Esophagus squamous epithelium (tissue), 5 donors: ENCODE measurements around the gene GRK5. TPM values are rescaled to one million over a fixed set of nuclear protein-coding genes. Genes with fewer than 3 reads are reported as not detected.

Experiments
- DNase-seq: peaks from one replicate; lab custom pipeline; 2025; lab: John Stamatoyannopoulos, UW
- H3K27ac ChIP-seq, 4 donors: fragments of 200-600 bp; sonication (generic); one replicate each; pipeline ENCODE4 v1.5.1; 2016 to 2019; ENCODE audit warnings: mild to moderate bottlenecking in 1 of 4
- H3K27me3 ChIP-seq, 4 donors: fragments of 200-600 bp; sonication (generic); 1 replicate in 3 of 4; 2 replicates in 1 of 4; pipeline versions ENCODE4 v1.5.1 to v1.6.0; 2017 to 2021; ENCODE audit warnings: antibody characterized with exemption in 1 of 4
- H3K36me3 ChIP-seq, 3 donors: fragments of 200-600 bp; sonication (generic); one replicate each; pipeline ENCODE4 v1.5.1; 2016 to 2019
- H3K4me1 ChIP-seq, 3 donors: fragments of 200-600 bp; sonication (generic); one replicate each; pipeline ENCODE4 v1.5.1; 2017 to 2019
- H3K4me3 ChIP-seq, 4 donors: fragments of 200-600 bp; sonication (generic); 1 replicate in 3 of 4; 2 replicates in 1 of 4; pipeline ENCODE4 v1.5.1; 2016 to 2019; ENCODE audit warnings: mild to moderate bottlenecking in 2 of 4, moderate library complexity in 1 of 4
- H3K9me3 ChIP-seq, 3 donors: fragments of 200-600 bp; sonication (generic); one replicate each; pipeline ENCODE4 v1.5.1; 2016 to 2019
- POLR2A ChIP-seq, 4 donors: fragments of 450-650 bp; IDR thresholded peaks; one replicate each; pipeline ENCODE4 v1.6.1; 2017; ENCODE audit warnings: antibody characterized with exemption in 4 of 4, mild to moderate bottlenecking in 4 of 4, moderate library complexity in 3 of 4
- WGBS, 2 donors: methylation state at CpG; one replicate each; pipeline ENCODE4 v1.1.5; 2018; 5-methylcytosine and 5-hydroxymethylcytosine counted together
- intact Hi-C: fragments of 100-400 bp; cut with DNase I; formaldehyde crosslinking; loops from one replicate; pipeline ENCODE4 v1.15.0; 2022
- total RNA-seq, 4 donors: library from RNA; depleted of rRNA; stranded (reverse); fragments of >200 nt; gene quantifications; one replicate each; pipeline ENCODE4 v1.1.0, GENCODE V29; 2016
- TF ChIP-seq, protein P1 (sequence below), 6 experiments: fragments of 450-650 bp in 4 of 6; fragments of 200-600 bp in 2 of 6; sonication (generic) in 2 of 6; IDR thresholded peaks; one replicate each; pipeline ENCODE4 v1.5.1; 2016 to 2019; ENCODE audit warnings: antibody characterized with exemption in 6 of 6, mild to moderate bottlenecking in 4 of 6, moderate library complexity in 4 of 6
- donor health status: DM: yes; HTN: yes; CAD: no.

Gene GRK5
- total RNA-seq, 4 donors from 2014 or later = 2.4 to 18.9 (median 6.3) TPM

DNA sequence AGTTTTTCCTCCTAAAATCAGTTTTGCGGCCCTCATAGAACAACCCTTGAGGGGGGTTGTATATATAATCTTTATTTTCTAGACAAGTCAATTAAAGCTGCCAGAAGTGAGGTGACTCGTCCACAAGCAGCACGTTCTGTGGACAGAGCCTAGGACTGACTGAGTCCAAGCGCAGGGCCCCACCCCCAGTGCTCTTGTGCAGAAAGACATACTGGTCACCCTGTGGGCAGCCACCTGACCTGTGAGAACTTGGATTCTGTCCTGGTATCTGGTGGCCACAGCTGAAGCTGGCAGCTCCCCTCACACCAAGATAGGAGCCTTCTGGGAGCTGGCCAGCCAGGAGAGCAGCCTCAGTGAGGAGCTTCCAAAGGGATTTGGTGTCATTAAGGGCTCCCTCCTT is 89.3 kb downstream of the GRK5 start:
- no peak for DNase-seq
- Histone ChIP-seq H3K27me3 (no peaks in the 10 kb centered on the region), H3K4me3 (no peak overlapping the region), H3K4me1 (peaks cover 0 to 46% (median 10%) of the 10 kb centered on the region in 3 donors), H3K27ac (peak overlapping the region in 1 of 4 donors; percentile 15), H3K9me3 (no peaks in the 10 kb centered on the region), H3K36me3 (no peaks in the 10 kb centered on the region)
- intact Hi-C loops = no loop called here
- no peak for TF ChIP-seq POLR2A (IDR thresholded peaks at IDR 0.05)
- TF ChIP-seq, protein P1, sequence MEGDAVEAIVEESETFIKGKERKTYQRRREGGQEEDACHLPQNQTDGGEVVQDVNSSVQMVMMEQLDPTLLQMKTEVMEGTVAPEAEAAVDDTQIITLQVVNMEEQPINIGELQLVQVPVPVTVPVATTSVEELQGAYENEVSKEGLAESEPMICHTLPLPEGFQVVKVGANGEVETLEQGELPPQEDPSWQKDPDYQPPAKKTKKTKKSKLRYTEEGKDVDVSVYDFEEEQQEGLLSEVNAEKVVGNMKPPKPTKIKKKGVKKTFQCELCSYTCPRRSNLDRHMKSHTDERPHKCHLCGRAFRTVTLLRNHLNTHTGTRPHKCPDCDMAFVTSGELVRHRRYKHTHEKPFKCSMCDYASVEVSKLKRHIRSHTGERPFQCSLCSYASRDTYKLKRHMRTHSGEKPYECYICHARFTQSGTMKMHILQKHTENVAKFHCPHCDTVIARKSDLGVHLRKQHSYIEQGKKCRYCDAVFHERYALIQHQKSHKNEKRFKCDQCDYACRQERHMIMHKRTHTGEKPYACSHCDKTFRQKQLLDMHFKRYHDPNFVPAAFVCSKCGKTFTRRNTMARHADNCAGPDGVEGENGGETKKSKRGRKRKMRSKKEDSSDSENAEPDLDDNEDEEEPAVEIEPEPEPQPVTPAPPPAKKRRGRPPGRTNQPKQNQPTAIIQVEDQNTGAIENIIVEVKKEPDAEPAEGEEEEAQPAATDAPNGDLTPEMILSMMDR (IDR thresholded peaks at IDR 0.05) = no peak
- WGBS, 2 donors = 91 to 92% methylated on average over 4 of the region's 4 CpGs

DNA sequence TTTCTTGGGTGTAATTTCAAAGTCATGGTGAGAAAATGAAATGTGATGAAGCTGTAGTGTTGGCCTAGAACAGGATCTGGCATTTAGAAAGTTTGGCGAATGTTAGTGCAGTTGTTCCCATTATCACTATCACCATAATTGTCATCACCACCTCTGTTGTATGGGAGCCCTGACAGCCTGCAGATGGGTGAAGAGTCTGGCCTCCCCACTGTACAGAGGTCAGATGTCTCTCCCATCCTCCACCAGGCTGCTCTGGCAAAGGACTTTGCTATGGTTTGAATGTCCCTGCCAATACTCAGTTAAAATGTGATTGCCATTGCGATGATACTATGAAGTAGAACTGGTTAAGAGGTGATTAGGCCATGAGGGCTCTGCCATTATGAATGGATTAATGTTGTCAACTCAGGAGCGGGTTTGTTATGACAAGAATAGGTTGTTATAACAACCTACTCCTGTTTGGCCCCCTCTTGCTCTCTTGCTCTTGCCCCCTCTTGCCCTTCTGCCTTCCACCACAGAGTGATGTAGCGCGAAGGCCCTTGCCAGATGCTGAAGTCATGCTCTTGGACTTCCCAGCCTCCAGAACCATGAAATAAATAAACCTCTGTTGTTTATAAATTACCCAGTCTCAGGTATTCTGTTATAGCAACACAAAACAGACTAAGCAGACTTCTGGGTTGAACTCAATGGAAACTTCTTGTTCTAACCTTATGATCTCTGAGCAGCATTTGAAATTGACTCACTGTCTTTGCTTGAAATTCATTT is 90.0 kb downstream of the GRK5 start:
- intact Hi-C loops = no loop called here
- no peaks in the 10 kb centered on the region for H3K9me3 ChIP-seq
- no peaks in the 10 kb centered on the region for H3K27me3 ChIP-seq
- peaks cover 0 to 51% (median 16%) of the 10 kb centered on the region in 3 donors for H3K4me1 ChIP-seq
- DNase-seq = no peak
- whole genome bisulfite sequencing, 2 donors = 77 to 87% methylated on average over 5 of the region's 5 CpGs
- TF ChIP-seq, protein P1 (IDR thresholded peaks at IDR 0.05) = no peak
- no peak for TF ChIP-seq POLR2A (IDR thresholded peaks at IDR 0.05)
- H3K36me3 ChIP-seq = no peaks in the 10 kb centered on the region
- H3K4me3 ChIP-seq = no peak overlapping the region
- H3K27ac ChIP-seq = peak overlapping the region in 2 of 4 donors; percentile 13 to 15

DNA sequence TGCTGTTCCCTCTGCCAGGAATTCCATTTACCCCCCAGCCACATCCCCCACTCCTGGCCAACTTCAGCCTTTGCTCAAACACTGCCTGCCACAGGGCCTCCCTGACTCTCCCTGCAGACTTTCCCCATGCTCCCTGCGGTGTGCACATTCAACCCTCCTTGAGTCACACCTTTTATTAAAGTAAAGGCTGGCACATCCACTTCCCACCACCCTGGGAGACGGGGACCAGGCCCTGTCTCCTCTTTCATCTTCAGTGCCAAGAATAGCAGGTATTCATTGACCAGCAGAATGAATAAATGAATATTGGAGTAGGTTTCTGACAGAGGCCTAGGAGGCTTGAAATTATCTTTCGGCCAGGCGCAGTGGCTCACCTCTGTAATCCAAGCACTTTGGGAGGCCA is 91.4 kb downstream of the GRK5 start:
- WGBS, 2 donors = 58 to 79% methylated on average over 4 of the region's 4 CpGs
- Histone ChIP-seq H3K4me3 (no peak overlapping the region), H3K9me3 (no peaks in the 10 kb centered on the region), H3K27me3 (no peaks in the 10 kb centered on the region), H3K27ac (no peak overlapping the region), H3K36me3 (no peaks in the 10 kb centered on the region), H3K4me1 (peaks cover 0 to 50% (median 28%) of the 10 kb centered on the region in 3 donors)
- intact Hi-C loops = no loop called here
- no peak for DNase-seq
- no peak for TF ChIP-seq POLR2A (IDR thresholded peaks at IDR 0.05)
- TF ChIP-seq, protein P1 (IDR thresholded peaks at IDR 0.05) = no peak

DNA sequence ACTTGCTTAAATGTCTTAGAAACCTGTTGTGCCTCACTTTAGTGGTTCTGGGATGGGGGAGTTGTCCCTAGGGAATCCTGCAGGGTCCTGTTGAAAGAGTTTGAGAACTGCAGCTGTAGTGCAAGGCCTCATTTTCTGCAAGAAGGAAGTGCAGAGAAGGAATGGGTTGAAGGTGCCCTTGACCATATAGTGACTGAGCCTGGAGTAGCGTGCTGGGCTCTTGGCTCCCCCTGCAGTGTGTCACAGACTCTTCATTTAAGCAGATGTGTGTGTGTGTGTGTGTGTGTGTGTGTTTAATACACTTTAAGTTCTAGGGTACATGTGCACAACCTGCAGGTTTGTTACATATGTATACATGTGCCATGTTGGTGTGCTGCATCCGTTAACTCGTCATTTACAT is 92.2 kb downstream of the GRK5 start:
- no peaks in the 10 kb centered on the region for H3K36me3 ChIP-seq
- DNase-seq = no peak
- intact Hi-C loops = no loop called here
- no peak for TF ChIP-seq POLR2A (IDR thresholded peaks at IDR 0.05)
- TF ChIP-seq, protein P1 (IDR thresholded peaks at IDR 0.05) = no peak
- H3K4me1 ChIP-seq = peaks cover 0 to 57% (median 32%) of the 10 kb centered on the region in 3 donors
- no peaks in the 10 kb centered on the region for H3K9me3 ChIP-seq
- H3K27me3 ChIP-seq = no peaks in the 10 kb centered on the region
- no peak overlapping the region for H3K27ac ChIP-seq
- WGBS, 2 donors = 83 to 87% methylated on average over 3 of the region's 3 CpGs
- no peak overlapping the region for H3K4me3 ChIP-seq

DNA sequence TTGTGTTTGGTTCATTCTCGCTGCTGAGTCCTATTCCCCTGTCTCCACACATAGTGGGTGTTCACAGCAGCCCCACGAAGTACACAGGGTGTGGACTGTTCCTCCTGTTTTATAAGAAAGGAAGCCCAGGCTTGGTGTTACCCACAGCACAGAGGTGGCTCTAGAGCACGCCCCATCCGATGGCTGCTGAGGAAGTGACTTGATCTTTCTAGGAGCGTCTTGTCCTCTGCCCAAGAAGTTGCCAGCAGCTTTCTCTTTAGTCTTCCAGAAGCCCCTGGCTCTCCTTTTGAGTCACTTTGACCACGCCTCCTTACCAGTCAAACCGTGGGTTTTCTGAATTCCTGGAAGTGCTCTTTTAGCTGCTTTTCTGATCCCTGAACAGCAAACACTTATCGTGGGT is 94.0 kb downstream of the GRK5 start:
- H3K36me3 ChIP-seq = no peaks in the 10 kb centered on the region
- intact Hi-C loops = loop anchor here (10.0 kb wide), 1 partner anchor 87 kb away; no protein-coding TSS in a partner anchor
- TF ChIP-seq POLR2A (IDR thresholded peaks at IDR 0.05) = peak in 1 of 4 donors; percentile 19
- TF ChIP-seq, protein P1 (IDR thresholded peaks at IDR 0.05) = no peak
- no peak overlapping the region for H3K4me3 ChIP-seq
- no peaks in the 10 kb centered on the region for H3K9me3 ChIP-seq
- peak overlapping the region; percentile 15 to 75 (median 65) for H3K27ac ChIP-seq
- DNase-seq = no peak
- H3K4me1 ChIP-seq = peaks cover 8 to 75% (median 49%) of the 10 kb centered on the region in 3 donors
- H3K27me3 ChIP-seq = no peaks in the 10 kb centered on the region
- WGBS, 2 donors = 33 to 50% methylated on average over 8 of the region's 8 CpGs
